Right ventricle myocardium superior (tissue), 1 donor: ENCODE results near the gene ZNF428. TPM values are rescaled to one million over a fixed set of nuclear protein-coding genes. Genes with fewer than 3 reads are reported as not detected.
"Not testable (repeated sequence)": the region's sequence is repeated elsewhere in the genome, so short reads cannot be mapped to it uniquely, and the experiment has no call there.

Source experiments
- ATAC-seq: fragments of 200-7000 bp; cut with Tn5 transposase; one replicate; pipeline ENCODE4 v1.9.1; 2020; ENCODE audit warnings: mild to moderate bottlenecking; ENCODE audit not compliant: poor library complexity
- DNase-seq: peaks from one replicate; pipeline ENCODE4 v3.0.0-alpha.2; 2020
- intact Hi-C: fragments of 100-400 bp; cut with DNase I; formaldehyde crosslinking; loops from one replicate; pipeline ENCODE4 v1.11.2; 2022
- long read RNA-seq: library from polyadenylated mRNA; unstranded; transcript quantifications from one replicate; pipeline ENCODE4 v2.0.0, GENCODE V29; 2021
- total RNA-seq: library from RNA; stranded (reverse); fragmentation: NEBNext Ultra II Directional; extraction: Animal tissue kit (Norgen Biotek cat#: 25700); gene quantifications from one replicate; pipeline ENCODE4 v1.2.1, GENCODE V29; 2021
- donor health status: DM: no; HTN: yes; CAD: no; lungs with severe emphysema.

ZNF428 gene, protein sequence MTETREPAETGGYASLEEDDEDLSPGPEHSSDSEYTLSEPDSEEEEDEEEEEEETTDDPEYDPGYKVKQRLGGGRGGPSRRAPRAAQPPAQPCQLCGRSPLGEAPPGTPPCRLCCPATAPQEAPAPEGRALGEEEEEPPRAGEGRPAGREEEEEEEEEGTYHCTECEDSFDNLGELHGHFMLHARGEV
- total RNA-seq: 32.5 TPM
- long read RNA-seq, transcript ZNF428-201 (3 exons, 1,412 nt): major isoform, 42 of 46 reads
- long read RNA-seq, partial matches to known transcripts: 2 of 46 reads
- long read RNA-seq, other reads (novel, unspliced or antisense): 2 of 46 reads

DNA sequence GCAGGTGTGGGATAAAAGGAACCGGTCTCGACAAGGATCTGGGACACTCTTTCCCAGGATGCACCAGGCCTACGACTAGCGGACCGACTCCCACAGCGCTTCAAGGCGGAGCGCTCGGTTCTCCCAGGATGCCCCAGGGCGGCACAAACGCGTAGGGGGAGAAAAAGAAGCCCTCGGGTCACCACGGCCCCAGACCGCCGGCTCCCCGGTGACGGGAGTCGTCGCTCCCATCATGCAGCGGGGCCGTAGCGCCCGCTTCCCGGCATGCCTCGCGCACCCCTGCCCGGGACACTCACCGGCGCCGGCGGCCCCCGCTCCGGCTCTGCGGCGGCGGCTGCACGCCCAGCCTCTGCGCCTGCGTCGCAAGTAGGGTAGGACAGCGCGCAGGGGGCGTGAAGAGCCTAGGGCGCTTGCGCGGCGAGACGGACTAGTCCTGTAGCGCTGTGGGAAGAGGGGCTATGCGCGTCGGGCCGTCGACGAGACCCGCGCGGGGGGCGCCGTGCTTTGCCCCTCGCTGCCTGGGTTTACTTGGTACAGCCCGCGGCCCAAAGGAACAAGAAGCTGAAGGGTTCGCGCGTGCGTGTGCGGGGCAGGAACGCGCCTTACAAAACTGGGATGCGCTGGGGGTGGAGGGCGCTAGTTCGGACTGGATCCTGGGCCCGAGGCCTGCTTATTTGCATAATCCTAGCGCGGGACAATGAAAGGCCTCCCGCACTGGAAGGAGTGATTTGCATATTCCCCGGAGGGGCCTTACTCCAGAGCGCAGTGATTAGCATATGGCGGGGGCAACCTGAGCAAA, at the start of gene ZNF428:
Gene ZNF428, minus strand, starts transcription at position 368 of the 799 bp plus-strand sequence. CDS start 5,325 bp downstream, outside the sequence.
- peak; percentile 93 for DNase-seq
- intact Hi-C loops: no loop called here
- peak; percentile 97 for ATAC-seq

DNA sequence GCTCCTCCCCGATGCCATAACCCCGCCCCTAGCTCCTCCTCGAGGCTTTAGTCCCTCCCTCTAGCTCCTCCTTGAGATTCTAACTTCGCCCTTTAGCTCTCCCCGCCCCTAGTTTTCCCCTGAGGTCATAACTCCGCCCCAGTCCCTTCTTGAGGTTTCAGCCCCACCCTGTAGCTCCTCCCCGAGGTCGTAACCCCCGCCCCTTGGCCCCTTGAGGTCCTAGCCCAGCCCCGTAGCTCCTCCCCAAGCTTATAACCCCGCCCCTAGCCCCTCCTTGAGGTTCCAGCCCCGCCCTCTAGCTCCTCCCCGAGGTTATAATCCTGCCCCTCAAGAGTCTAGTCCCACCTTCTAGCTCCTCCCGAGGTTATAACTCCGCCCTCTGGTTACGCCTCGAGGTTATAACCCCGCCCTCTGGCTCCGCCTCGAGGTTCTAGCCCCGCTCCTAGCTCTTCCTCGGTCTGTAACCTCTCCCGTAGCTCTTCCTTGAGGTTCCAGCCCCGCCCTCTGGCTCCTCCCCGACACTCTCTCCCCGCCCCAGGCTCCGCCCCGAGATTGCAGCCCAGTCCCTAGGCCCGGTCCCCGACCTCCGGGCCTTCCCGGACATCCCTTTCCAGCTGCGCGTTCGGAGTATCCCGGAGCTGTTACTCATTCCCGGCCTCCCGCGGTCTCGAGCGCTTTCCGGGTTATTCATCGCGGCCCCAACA, 49.1 kb upstream of the ZNF428 start:
- peak; percentile 90 for ATAC-seq
- intact Hi-C loops: no loop called here
- DNase-seq: peak; percentile 99

DNA sequence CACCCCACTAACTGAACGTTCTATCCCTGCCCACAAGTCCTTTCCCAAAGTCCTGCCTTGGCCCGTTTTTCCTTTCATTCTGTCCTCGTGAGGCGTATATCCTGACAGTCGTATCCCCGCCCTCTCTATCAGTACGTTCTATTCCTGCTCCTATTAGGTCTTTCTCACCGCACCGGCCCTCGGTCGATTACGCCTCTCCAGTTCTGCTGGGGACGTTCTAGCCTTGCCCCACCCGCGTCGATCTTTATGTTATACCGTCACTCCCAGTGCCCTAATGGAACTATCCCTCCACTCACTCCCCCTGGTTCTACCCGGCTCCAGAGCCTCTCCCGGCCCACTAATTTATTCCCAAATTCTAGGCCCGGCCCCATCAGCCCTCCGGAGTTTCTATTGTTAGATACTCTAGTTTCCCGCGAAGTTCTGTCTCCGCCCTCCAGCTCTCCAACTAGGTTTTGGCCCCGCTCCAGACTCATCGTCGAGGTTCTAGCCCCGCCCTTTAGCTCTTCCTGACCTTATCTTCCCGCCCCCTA, 48.5 kb upstream of the ZNF428 start:
- ATAC-seq: no peak
- intact Hi-C loops: no loop called here
- DNase-seq: no peak

DNA sequence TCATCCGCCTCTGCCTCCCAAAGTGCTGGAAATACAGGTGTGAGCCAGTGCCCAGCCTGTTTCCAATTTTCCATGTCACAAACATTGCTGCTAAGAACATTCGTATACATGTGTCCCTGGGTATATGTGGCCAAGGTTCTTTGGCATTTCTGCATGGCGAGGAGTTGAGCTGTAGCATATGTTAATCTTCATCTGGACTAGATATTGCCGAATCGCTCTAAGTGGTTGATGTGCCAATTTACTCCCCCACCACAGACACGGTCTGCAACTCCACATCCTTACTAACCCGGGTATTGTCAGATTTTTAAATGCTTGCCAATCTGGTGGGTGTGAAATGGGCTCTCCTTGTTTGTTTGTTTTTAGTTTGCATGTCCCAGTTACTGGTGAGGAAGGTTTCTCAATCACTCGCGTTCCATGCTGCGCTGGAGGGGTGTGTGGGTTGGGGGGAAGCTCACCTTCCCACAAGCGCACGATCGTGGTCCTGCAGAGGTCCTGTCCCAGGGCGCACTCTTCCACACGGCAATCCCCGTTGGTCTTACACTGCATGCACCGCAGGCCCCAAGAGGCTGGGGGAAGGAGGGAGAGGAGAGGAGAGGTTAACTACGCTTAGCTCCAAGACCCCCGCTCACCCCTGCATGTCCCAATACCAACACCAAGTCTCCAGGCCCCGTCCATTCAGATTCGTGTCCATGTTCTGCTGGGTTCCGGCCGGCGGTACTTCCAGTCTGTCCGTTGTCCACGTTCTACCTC, 47.9 kb upstream of the ZNF428 start:
- intact Hi-C loops: no loop called here
- DNase-seq: peak; percentile 47
- ATAC-seq: no peak

DNA sequence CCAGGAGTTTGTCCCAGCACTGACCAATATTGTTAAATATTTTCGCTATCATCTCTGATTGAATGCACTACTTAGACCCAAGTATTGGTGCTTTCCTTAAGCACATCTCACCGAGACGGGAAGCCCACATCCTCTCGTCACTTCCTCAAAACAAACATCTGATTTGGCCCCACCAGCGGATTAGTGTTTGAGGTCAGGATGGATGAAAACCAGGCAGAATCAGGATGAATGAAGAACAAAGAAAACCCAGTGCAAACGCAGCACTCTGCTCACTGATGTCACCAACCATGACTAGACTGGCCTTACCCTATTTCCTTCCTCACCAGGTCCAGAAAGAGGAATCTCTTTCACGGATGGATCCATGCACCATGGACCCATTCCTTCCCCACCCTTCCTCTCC, 44.6 kb upstream of the ZNF428 start:
- ATAC-seq (no peak), DNase-seq (no peak)
- intact Hi-C loops: no loop called here

DNA sequence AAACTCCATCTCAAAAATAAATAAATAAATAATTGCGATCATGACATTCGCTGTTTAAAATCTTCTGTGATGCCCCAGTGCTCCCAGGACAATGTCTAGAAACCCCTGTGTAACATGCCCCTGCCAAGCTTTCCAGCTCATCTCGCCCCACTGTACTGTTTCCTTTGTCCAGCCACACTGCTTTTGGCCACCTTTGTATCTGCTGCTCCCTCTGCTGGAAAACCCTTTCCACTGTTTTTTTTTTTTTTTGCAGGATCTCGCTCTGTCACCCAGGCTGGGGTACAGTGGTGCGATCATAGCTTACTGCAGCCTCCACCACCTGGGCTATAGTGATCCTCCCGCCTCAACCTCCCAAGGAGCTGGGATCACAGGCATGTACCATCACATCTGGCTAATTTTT, 43.1 kb upstream of the ZNF428 start:
- intact Hi-C loops: no loop called here
- ATAC-seq (no peak), DNase-seq (no peak)

DNA sequence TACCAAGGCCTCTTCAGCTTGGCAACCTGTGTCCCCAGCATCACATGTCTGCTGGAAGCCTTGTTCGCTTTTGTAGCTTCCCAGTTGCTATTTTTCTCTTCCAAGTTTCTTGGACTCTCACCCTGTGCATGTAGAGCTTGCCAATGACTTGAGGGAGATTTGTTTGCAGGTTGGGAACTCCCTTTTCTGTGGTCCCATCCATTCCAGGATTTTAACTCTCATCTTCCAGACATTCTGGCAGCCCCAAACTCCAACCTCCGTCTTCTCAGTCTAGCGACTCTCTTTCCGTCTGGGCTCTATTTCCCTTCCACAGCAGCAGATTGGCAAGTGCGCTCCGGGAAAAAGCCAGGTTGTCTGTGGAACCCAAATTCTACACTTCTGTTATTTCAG, 41.5 kb upstream of the ZNF428 start:
- DNase-seq: no peak

DNA sequence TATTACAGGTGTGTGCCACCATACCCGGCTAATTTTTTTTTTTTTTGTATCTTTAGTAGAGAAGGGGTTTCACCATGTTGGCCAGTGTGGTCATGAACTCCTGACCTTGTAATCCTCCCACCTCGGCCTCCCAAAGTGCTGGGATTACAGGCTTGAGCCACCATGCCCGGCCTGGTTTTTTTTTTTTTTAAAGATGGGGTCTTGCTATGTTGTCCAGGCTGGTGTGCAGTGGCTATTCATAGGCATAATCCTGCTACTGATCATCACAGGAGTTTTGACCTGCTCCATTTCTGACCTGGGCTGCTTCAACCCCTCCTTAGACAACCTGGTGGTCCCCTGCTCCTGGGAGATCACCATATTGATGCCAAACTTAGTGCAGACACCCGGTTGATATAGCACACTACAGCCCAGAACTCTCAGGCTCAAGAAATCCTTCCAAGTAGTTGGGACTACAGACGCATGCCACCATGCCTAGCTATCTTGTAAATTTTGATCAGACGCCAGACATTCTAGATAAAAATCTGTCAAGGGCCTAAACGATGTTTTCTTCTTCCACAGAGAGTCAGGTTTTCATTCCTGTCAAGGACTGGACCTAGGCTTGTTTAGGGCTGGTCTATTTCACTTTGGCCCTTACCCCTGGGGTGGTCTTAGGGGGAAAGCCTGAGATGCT, 41.0 kb upstream of the ZNF428 start:
- intact Hi-C loops: no loop called here
- ATAC-seq (no peak), DNase-seq (no peak)

More for the DNA sequence above, 41.5 kb upstream of the ZNF428 start:
- no peak for ATAC-seq
- intact Hi-C loops: no loop called here

DNA sequence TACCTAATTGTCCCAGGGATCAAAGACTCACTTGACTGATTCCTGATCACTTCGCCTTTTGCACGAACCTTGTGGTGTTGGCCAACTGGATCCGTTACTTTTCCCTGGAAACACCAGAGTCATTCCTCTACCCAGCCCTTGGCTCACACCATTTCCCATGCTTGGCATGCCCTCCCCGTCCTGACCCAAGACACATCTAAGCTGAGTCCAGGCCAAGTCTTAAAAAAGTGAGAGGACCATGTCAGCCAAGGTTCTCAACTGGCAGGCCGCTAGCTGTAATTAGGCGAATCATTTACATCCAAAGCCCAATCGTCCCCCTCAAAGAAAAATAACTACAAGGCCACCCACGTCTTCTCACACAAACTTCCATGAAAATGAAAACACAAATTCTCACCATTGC, 39.1 kb upstream of the ZNF428 start:
- intact Hi-C loops: loop anchor here (10.0 kb wide), 1 partner anchor 214 kb away; no protein-coding TSS in a partner anchor
- no peak for DNase-seq
- ATAC-seq: no peak

DNA sequence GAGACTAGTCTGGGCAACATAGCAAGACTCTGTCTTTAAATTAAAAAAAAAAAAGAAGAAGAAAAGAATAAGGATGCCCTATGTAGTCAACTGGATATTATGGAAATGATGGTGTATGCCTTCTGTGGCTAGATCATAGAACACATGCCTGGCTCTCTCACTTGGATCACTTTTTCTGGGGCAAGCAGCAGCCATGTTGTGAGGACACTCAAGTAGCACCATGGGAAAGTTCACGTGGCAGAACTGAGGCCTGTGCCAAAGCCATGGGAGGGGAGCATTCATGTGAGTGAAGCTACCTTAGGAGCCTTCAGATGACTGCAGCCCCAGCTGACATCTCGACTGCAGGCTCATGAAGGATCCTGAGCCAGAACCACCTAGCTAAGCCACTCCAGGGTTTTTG, 38.6 kb upstream of the ZNF428 start:
- no peak for DNase-seq
- intact Hi-C loops: loop anchor here (10.0 kb wide), 1 partner anchor 213 kb away; no protein-coding TSS in a partner anchor
- no peak for ATAC-seq

DNA sequence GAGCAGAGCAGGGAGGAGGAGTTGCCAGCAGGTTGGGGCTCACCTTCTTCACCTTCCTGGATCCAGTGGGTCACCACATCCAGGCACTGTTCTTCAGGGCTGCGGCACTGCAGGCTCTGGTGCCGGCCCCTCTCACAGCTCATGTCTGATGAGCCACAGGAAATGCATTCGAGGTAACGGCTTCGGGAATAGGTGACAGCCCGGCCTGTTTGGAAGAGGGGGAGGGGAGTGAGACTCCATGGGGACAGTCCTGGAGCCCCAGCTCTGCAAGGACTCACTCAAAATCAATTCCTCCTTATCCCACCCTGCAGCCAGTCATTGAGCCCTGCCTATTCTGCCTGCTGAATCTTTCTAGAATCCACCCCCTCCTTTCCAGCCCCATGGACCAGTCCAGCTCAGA, 37.0 kb upstream of the ZNF428 start:
- ATAC-seq: no peak
- intact Hi-C loops: loop anchor here (10.0 kb wide), 1 partner anchor 212 kb away; no protein-coding TSS in a partner anchor
- no peak for DNase-seq

DNA sequence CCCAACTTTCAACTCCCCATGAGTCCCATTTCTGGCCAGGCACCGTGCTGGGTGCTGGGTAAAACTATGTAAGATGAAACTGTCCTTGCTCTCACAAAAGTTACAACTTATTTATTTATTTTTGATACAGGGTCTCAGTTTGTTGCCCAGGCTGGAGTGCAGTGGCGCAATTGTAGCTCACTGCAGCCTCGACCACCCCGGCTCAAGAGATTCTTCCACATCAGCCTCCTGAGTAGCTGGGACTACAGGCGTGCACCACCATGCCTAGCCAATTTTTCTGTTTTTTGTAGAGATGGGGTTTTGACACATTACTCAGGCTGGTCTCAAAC, 33.1 kb upstream of the ZNF428 start:
- no peak for ATAC-seq
- DNase-seq: no peak
- intact Hi-C loops: loop anchor here (5.0 to 10.0 kb wide), 2 partner anchors 115 to 208 kb away; no protein-coding TSS in a partner anchor

DNA sequence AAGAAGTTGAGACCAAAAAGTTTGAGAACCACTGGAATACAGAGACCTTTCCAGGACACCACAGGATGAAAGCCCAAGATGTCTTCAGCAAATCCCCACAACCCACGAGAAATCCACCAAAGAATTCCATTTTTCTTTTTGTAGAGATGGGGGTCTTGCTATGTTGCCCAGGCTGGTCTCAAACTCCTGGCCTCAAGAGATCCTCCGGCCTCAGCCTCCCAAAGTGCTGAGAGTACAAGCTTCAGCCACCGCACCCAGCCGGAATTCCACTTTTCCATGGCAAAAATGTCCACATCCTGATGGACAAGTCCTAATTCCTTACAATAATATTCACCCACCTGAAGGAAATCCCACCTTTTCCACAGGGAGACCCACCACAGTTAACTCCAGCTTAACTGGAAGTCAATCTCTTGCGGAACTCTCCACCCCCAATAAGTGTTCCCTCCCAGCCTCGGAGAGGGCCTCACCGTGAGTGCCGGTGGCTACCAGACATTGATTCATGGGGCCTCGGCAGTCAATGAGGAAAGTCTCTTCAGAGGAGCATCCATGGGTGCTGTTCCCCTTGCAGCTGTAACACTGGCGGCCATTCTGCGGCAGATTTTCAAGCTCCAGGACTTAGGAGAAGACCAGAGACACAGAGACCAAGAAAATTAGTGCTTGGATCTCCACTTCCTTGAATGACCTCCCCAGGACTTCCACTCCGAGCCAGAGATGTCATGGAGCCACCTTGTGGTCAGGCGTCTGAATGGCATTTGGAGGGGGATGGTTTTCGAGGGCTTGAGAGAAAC, 32.5 kb upstream of the ZNF428 start:
- intact Hi-C loops: loop anchor here (5.0 to 10.0 kb wide), 2 partner anchors 115 to 207 kb away; no protein-coding TSS in a partner anchor
- ATAC-seq (peak; percentile 80), DNase-seq (peak; percentile 69)

DNA sequence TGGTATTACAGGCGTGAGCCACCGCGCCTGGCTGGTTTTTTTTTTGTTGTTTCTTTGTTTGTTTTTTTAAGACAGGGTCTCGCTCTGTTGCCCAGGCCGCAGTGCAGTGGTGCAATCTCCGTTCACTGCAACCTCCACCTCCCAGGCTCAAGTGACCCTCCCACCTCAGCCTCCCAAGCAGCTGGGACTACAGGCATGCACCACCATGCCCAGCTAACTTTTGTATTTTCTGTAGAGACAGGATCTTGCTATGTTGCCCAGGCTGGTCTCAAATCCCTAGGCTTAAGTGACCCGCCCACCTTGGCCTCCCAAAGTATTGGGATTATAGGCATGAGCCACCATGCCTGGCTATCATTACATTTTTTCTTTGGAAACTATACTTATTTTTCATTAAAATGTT, 30.8 kb upstream of the ZNF428 start:
- not testable (repeated sequence) for ATAC-seq, DNase-seq
- intact Hi-C loops: loop anchor here (5.0 to 10.0 kb wide), 2 partner anchors 113 to 205 kb away; no protein-coding TSS in a partner anchor

DNA sequence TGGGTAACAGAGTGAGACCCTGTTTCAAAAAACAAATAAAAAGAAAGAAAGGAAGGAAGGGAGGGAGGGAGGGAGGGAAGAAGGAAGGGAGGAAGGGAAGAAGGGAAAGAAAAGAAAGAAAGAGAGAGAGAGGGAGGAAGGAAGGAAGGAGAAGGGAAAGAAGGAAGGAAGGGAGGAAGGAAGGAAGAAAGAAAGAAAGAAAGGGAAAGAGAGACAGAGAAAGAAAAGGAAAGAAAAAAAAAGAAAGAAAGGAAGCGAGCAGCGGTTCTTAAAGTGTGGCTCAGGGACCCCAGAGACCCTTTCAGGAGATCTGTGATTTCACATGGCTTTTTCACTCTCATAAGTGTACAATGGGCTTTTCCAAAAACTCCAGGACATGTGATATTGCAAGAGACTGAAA, 30.1 kb upstream of the ZNF428 start:
- intact Hi-C loops: no loop called here
- ATAC-seq (no peak), DNase-seq (no peak)

DNA sequence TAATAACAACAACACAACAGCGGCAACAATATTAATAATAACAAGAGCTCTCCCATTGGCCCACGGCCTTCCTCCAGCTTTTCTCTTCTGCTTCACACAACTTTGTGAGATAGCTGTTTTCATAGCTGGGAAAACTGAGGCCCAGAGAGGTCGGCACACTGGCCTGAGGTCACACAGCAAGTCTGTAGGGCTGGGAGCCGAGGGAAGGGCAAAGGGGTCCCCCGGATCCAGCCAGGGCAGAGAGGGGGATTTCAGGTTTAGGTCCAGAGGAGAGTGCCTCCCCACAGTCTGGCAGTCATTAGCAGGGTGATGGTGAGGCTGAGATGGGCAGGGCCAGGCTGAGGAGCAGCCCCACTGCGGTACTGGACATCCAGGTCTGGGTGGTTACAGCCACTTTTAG, 29.2 kb upstream of the ZNF428 start:
- DNase-seq (no peak), ATAC-seq (no peak)
- intact Hi-C loops: no loop called here

DNA sequence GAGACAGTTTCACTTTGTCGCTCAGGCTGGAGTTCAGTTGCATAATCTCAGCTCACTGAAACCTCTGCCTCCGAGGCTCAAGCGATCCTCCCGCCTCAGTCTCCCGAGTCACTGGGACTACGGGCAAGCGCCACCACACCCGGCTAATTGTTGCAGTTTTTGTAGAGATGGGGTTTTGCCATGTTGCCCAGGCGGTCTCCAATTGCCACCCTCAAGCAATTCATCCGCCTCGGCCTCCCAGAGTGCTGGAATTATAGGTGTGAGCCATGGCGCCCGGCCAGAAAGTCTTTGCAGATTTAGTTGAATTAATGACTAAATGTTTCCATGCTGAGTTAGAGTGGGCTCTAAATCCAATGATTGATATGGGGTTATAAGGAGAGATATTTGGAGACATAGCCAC, 24.8 kb upstream of the ZNF428 start:
- intact Hi-C loops: no loop called here
- ATAC-seq (no peak), DNase-seq (no peak)
